ENCODE data around the gene PTOV1. TPM values are rescaled to one million over a fixed set of nuclear protein-coding genes. Genes with fewer than 3 reads are reported as not detected.

PTOV1 gene
- total and polyA plus RNA-seq, 10 of the 15 experiments (the other 5 are each of a cell fraction or from before 2014, with no cell fraction given), result 3.2 to 83.5 (median 22.3) TPM

- ChIA-PET SMC1A (ENCODE audit: uncharacterized antibody, unreplicated experiment) (no interaction called here), POLR2A (interaction anchor here (0.6 kb wide), 1 partner anchor 38 kb away, joined by 3 read pairs; no protein-coding TSS in a partner anchor), RAD21 (ENCODE audit: unreplicated experiment) (no interaction called here), CTCF (no interaction called here)
- no peak overlapping the region for H2AFZ ChIP-seq (ENCODE audit: control insufficient read depth, low read depth, low read length)
- intact Hi-C loops (cut with micrococcal nuclease; ENCODE audit: unreplicated experiment), result no loop called here
- H3K27ac ChIP-seq (ENCODE audit: control insufficient read depth, insufficient read depth), result no peak overlapping the region
- DNase-seq (ENCODE audit: low read depth, low spot score), result no peak
- H3K27me3 ChIP-seq (replicated peaks in 1 of 2; ENCODE audit: control insufficient read depth in 2 of 2, insufficient read depth in 2 of 2, low read length in 1 of 2), result no peaks in the 10 kb centered on the region
- H4K20me1 ChIP-seq (ENCODE audit: control insufficient read depth, insufficient read depth), result peaks cover 3% of the 10 kb centered on the region; the same call in 1 of the 2 replicates
- no peak overlapping the region for H3K4me2 ChIP-seq (ENCODE audit: control insufficient read depth, insufficient read depth)
- H3K36me3 ChIP-seq (ENCODE audit: control insufficient read depth in 2 of 2, insufficient read depth in 2 of 2, low read length in 1 of 2), result peaks cover 17 to 36% of the 10 kb centered on the region in 2 experiments
- no peak overlapping the region for H3K4me3 ChIP-seq
- in situ Hi-C loops (cut with MboI), result no loop called here
- H3K9me3 ChIP-seq (replicated peaks; ENCODE audit: control insufficient read depth, insufficient read depth, low read length), result no peaks in the 10 kb centered on the region
- ATAC-seq, result no peak
- TF ChIP-seq ZNF622 (IDR thresholded peaks at IDR 0.05), result no peak
- no peak for TF ChIP-seq MTA2 (IDR thresholded peaks at IDR 0.05; ENCODE audit: low read depth)
- TF ChIP-seq POU2F2 (IDR thresholded peaks at IDR 0.05; ENCODE audit: borderline replicate concordance, low read depth, low read length), result no peak
- TF ChIP-seq, protein P1, sequence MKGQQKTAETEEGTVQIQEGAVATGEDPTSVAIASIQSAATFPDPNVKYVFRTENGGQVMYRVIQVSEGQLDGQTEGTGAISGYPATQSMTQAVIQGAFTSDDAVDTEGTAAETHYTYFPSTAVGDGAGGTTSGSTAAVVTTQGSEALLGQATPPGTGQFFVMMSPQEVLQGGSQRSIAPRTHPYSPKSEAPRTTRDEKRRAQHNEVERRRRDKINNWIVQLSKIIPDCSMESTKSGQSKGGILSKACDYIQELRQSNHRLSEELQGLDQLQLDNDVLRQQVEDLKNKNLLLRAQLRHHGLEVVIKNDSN (IDR thresholded peaks at IDR 0.05; ENCODE audit: borderline replicate concordance, extremely low read length, insufficient read depth, low read depth, low read length), result no peak
- no peak for TF ChIP-seq HDAC2 (IDR thresholded peaks at IDR 0.05)
- TF ChIP-seq ZSCAN29 (IDR thresholded peaks at IDR 0.05), result no peak
- TF ChIP-seq ZNF24 (IDR thresholded peaks at IDR 0.05), result no peak
- TF ChIP-seq RUNX3 (IDR thresholded peaks at IDR 0.05; ENCODE audit: low read length), result no peak
- no peak for TF ChIP-seq EGR1 (IDR thresholded peaks at IDR 0.05; ENCODE audit: borderline replicate concordance in 1 of 2, low read depth in 2 of 2, low read length in 2 of 2)
- no peak for TF ChIP-seq EZH2 (IDR thresholded peaks at IDR 0.05; ENCODE audit: borderline replicate concordance, control insufficient read depth, low read depth, low read length)
- no peak overlapping the region for H3K9ac ChIP-seq (ENCODE audit: control insufficient read depth, insufficient read depth, low read length)
- no peak for FAIRE-seq
- WGBS (ENCODE audit: insufficient coverage, insufficient replicate concordance, low lambda C conversion rate, missing lambda C conversion rate), result 92% methylated on average over 8 of the region's 8 CpGs
- no peaks in the 10 kb centered on the region for H3K4me1 ChIP-seq (ENCODE audit: control insufficient read depth, insufficient read depth, low read length)
- BruUV-seq (replicated peaks), result no TSS peak
- no peaks in the 10 kb centered on the region for H3K79me2 ChIP-seq (ENCODE audit: control insufficient read depth, insufficient read depth, low read length)
Measured at GRCh38 chr19:49831592-49831991, 19.4 kb upstream of the PTOV1 start.

Data from GM12878 (cell line).